ENCODE results near the gene RACK1.
A peak's percentile ranks its signal among the peaks of the same experiment; 100 is the strongest.

The RACK1 gene

DNA sequence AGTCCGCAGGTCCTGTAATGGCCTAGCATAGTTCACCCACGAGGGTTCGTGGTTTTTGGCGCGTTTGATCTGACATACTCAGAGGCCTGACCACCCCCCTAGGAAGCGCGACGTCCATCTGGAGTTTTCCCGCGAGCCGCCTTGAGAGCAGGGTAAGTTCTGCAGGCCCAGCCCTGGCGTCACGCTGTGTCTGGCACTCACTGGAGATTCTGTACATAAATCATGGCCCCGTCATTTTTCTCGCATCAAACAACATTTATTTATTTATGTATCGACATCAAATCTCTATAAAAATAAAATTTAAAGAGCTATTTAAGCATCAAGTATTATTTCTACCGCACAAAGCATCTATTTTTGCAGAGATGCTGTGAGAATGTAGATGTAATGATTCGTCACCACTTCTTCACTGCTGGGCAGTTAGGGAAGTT, 21.1 kb downstream of the RACK1 start:
- Histone ChIP-seq H3K27ac (ENCODE audit: low read length) (peak overlapping the region; percentile 94), H3K79me2 (ENCODE audit: low read length) (peaks cover 26% of the 10 kb centered on the region), H3K4me3 (ENCODE audit: low read length) (peak overlapping the region; percentile 87), H4K20me1 (ENCODE audit: insufficient read depth, low read length) (no peaks in the 10 kb centered on the region), H3K4me2 (ENCODE audit: low read length) (peak overlapping the region; percentile 94), H3K27me3 (ENCODE audit: low read depth, low read length) (no peaks in the 10 kb centered on the region), H3K9ac (ENCODE audit: low read length) (peak overlapping the region; percentile 87), H3K36me3 (replicated peaks; ENCODE audit: low read depth, low read length) (peaks cover 8% of the 10 kb centered on the region), H3K4me1 (ENCODE audit: low read length) (peaks cover 15% of the 10 kb centered on the region), H3K9me3 (ENCODE audit: insufficient read depth, low read length) (no peaks in the 10 kb centered on the region), H2AFZ (ENCODE audit: low read depth, low read length) (peak overlapping the region; percentile 55; the same call in 1 of the 2 replicates)
- TF ChIP-seq, protein P1, sequence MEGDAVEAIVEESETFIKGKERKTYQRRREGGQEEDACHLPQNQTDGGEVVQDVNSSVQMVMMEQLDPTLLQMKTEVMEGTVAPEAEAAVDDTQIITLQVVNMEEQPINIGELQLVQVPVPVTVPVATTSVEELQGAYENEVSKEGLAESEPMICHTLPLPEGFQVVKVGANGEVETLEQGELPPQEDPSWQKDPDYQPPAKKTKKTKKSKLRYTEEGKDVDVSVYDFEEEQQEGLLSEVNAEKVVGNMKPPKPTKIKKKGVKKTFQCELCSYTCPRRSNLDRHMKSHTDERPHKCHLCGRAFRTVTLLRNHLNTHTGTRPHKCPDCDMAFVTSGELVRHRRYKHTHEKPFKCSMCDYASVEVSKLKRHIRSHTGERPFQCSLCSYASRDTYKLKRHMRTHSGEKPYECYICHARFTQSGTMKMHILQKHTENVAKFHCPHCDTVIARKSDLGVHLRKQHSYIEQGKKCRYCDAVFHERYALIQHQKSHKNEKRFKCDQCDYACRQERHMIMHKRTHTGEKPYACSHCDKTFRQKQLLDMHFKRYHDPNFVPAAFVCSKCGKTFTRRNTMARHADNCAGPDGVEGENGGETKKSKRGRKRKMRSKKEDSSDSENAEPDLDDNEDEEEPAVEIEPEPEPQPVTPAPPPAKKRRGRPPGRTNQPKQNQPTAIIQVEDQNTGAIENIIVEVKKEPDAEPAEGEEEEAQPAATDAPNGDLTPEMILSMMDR (IDR thresholded peaks at IDR 0.05; ENCODE audit: low read depth, low read length): no peak
- TF ChIP-seq EZH2phosphoT487 (IDR thresholded peaks at IDR 0.05; ENCODE audit: low read depth): no peak

DNA sequence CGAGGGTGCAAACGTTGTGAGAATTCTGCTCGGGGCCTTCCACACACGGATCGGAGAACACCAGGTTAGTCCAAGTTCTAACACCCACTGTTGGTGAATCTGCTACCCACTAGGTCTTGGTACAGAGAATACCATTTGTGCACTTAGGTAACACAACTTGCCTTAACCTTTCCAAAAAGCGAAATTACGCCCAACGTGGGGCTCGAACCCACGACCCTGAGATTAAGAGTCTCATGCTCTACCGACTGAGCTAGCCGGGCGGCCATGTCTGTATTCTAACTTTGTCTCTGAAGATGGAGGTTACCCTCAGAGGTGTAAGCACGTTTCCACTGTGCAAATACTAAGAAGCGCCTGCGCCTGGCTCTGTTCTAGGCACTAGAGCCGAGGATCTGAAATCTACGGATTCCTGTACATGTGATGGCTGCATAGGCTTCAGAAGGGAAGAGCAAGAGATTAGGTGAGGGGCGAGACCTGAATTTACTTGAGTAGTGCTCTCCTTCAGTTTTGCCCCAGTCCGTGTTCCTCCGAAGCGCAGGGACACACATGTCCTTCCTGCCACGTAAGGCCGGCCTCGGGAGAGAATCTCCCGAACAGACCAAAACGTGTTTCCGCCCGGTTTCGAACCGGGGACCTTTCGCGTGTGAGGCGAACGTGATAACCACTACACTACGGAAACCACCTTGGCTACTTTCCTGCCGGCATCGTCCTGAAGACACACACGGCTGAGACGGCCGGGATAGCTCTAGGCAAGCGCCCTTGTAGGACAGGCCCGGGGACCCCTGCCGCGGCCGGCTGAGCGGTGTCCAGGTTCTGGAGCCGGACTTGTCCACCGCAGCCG, 21.7 kb downstream of the RACK1 start:
- Histone ChIP-seq H3K36me3 (replicated peaks; ENCODE audit: low read depth, low read length) (peaks cover 5% of the 10 kb centered on the region), H3K27ac (ENCODE audit: low read length) (peak overlapping the region; percentile 94), H3K4me1 (ENCODE audit: low read length) (peaks cover 15% of the 10 kb centered on the region), H3K9me3 (ENCODE audit: insufficient read depth, low read length) (no peaks in the 10 kb centered on the region), H4K20me1 (ENCODE audit: insufficient read depth, low read length) (no peaks in the 10 kb centered on the region), H2AFZ (ENCODE audit: low read depth, low read length) (peak overlapping the region; percentile 86), H3K4me3 (ENCODE audit: low read length) (peak overlapping the region; percentile 87), H3K79me2 (ENCODE audit: low read length) (peaks cover 26% of the 10 kb centered on the region), H3K27me3 (ENCODE audit: low read depth, low read length) (no peaks in the 10 kb centered on the region), H3K9ac (ENCODE audit: low read length) (peak overlapping the region; percentile 87), H3K4me2 (ENCODE audit: low read length) (peak overlapping the region; percentile 94)
- no peak for TF ChIP-seq EZH2phosphoT487 (IDR thresholded peaks at IDR 0.05; ENCODE audit: low read depth)
- TF ChIP-seq, protein P1 (IDR thresholded peaks at IDR 0.05; ENCODE audit: low read depth, low read length): no peak

DNA sequence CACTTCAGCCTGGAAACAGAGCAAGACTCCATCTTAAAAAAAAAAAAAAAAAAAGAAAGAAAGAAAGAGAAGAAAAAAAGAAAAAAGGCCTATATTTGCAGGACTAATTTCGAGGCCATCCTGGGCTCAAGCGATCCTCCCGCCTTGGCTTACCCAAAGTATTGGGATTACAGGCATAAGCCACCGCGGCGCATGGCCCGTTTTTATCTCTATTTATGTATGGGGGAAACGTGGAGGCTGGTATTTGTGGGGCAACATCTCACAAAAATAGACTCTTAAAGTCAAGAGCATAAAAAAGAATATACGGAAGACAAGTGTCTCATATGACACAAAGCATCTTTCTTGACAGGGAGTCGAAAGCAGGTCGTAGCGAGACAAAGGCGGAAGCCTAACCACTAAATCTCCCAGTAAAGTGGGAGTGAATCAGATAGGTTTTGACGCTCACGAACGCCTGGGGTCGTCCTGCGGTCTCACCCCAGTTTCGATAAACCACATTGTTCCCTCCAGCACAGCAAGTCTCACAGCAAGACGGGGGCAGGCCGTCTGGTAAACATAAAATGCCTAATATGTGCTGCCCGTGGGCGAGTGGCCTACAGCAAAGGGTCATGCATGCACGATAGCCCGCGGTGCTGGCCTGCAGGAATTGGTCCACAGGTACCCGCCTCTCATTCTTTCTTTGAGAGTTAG, 22.5 kb downstream of the RACK1 start:
- Histone ChIP-seq H3K4me3 (ENCODE audit: low read length) (peak overlapping the region; percentile 87), H3K4me2 (ENCODE audit: low read length) (peak overlapping the region; percentile 94), H3K9ac (ENCODE audit: low read length) (peak overlapping the region; percentile 87), H4K20me1 (ENCODE audit: insufficient read depth, low read length) (no peaks in the 10 kb centered on the region), H3K79me2 (ENCODE audit: low read length) (peaks cover 22% of the 10 kb centered on the region), H3K36me3 (replicated peaks; ENCODE audit: low read depth, low read length) (peaks cover 5% of the 10 kb centered on the region), H3K4me1 (ENCODE audit: low read length) (peaks cover 15% of the 10 kb centered on the region), H2AFZ (ENCODE audit: low read depth, low read length) (peak overlapping the region; percentile 86), H3K27me3 (ENCODE audit: low read depth, low read length) (no peaks in the 10 kb centered on the region), H3K27ac (ENCODE audit: low read length) (peak overlapping the region; percentile 94), H3K9me3 (ENCODE audit: insufficient read depth, low read length) (no peaks in the 10 kb centered on the region)
- TF ChIP-seq, protein P1 (IDR thresholded peaks at IDR 0.05; ENCODE audit: low read depth, low read length): no peak
- no peak for TF ChIP-seq EZH2phosphoT487 (IDR thresholded peaks at IDR 0.05; ENCODE audit: low read depth)

DNA sequence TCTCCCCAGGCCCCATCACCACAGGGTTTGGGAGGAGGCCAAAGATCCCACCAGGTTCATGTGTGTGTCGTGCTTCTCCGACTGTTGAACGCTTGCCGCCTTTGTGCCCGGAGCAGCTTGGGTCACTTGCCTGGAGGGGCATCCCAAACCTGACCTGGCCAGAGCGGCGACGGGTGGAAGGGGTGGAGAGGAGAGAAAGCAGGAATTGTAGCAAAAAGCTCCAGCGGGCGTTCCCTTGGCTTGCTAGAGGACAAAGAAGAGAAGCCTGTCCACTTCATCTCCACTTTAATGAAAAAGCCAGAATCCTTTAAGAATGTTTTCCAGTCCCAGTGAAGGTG, 23.6 kb downstream of the RACK1 start:
- no peaks in the 10 kb centered on the region for H4K20me1 ChIP-seq (ENCODE audit: insufficient read depth, low read length)
- no peak overlapping the region for H3K9ac ChIP-seq (ENCODE audit: low read length)
- no peak for TF ChIP-seq EZH2phosphoT487 (IDR thresholded peaks at IDR 0.05; ENCODE audit: low read depth)
- TF ChIP-seq, protein P1 (IDR thresholded peaks at IDR 0.05; ENCODE audit: low read depth, low read length): no peak
- peaks cover 4% of the 10 kb centered on the region for H3K36me3 ChIP-seq (replicated peaks; ENCODE audit: low read depth, low read length)
- no peaks in the 10 kb centered on the region for H3K9me3 ChIP-seq (ENCODE audit: insufficient read depth, low read length)
- no peaks in the 10 kb centered on the region for H3K27me3 ChIP-seq (ENCODE audit: low read depth, low read length)
- H3K4me2 ChIP-seq (ENCODE audit: low read length): no peak overlapping the region
- no peak overlapping the region for H2AFZ ChIP-seq (ENCODE audit: low read depth, low read length)
- no peak overlapping the region for H3K4me3 ChIP-seq (ENCODE audit: low read length)
- no peak overlapping the region for H3K27ac ChIP-seq (ENCODE audit: low read length)
- H3K4me1 ChIP-seq (ENCODE audit: low read length): peaks cover 14% of the 10 kb centered on the region
- H3K79me2 ChIP-seq (ENCODE audit: low read length): peaks cover 16% of the 10 kb centered on the region

Data from OCI-LY3 (cell line).